ENCODE measurements around the gene SH3TC1. TPM values are rescaled to one million over a fixed set of nuclear protein-coding genes. Genes with fewer than 3 reads are reported as not detected.
A peak's percentile ranks its signal among the peaks of the same experiment; 100 is the strongest.

The SH3TC1 gene
- total RNA-seq, 2 donors from 2014 or later = 12.2 to 22.2 TPM

GRCh38 chr4:8227201-8227770 lies 28.2 kb downstream of the SH3TC1 start:
- peaks cover 0 to 16% of the 10 kb centered on the region in 2 donors for H3K36me3 Mint-ChIP-seq
- no peak for ATAC-seq
- H3K27ac Mint-ChIP-seq = no peak overlapping the region
- no peaks in the 10 kb centered on the region for H3K9me3 Mint-ChIP-seq
- DNase-seq (ENCODE audit: low spot score in 2 of 2) = no peak

DNA sequence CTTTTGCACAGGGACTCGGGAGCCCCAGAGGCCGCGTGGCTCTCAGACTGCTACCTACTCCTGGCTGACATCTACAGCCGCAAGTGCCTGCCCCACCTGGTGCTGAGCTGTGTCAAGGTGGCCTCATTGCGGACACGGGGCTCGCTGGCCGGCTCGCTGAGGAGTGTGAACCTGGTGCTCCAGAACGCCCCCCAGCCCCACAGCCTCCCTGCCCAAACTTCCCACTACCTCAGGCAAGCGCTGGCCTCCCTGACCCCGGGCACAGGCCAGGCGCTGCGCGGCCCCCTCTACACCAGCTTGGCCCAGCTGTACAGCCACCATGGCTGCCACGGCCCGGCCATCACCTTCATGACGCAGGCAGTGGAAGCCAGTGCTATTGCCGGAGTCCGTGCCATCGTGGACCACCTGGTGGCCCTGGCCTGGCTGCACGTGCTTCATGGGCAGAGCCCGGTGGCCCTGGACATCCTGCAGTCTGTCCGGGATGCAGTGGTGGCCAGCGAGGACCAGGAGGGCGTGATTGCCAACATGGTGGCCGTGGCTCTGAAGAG lies 28.8 kb downstream of the SH3TC1 start:
- Mint-ChIP-seq H3K27ac (peak overlapping the region in 1 of 2 donors; percentile 48), H3K36me3 (peaks cover 0 to 12% of the 10 kb centered on the region in 2 donors), H3K9me3 (no peaks in the 10 kb centered on the region)
- no peak for DNase-seq (ENCODE audit: low spot score in 2 of 2)
- no peak for ATAC-seq

DNA sequence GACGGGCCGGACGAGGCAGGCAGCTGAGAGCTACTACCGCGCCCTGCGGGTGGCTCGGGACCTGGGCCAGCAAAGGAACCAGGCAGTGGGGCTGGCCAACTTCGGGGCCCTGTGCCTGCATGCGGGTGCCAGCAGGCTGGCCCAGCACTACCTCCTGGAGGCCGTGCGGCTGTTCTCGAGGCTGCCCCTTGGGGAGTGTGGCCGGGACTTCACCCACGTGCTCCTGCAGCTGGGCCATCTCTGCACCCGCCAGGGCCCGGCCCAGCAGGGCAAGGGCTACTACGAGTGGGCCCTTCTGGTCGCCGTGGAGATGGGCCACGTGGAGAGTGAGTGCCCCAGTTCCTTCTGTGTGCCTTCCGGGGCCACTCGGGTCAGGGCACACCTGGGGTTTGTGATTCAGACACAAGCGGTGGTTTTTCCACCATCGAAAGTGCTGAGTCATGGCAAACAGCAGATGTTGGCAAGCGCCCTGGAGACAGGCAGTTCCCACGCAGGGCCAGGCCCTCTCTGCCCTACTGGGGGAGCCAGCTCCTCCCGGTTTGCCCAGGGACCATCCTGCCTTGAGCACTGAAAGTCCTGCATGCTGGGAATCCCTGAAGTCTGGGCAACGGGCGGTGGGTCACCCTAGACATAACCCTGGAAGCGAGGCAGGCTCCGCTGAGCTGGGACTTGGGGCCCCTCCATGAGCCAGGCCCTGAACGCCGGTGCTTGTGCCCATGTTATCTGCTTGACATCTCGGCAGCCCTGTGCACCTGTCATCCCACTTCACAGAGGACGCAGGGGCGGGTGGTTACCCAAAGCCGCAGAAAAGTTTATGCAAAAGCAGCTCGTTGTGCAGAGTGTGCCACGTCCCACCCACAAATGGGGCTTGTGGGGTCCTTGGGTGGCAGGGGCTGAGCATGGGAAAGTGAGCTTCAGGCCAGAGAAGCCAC lies 29.5 kb downstream of the SH3TC1 start:
- DNase-seq (ENCODE audit: low spot score in 2 of 2) (peak; percentile 74 to 84), ATAC-seq (peak; percentile 84 to 90)
- peaks cover 0 to 5% of the 10 kb centered on the region in 2 donors for H3K36me3 Mint-ChIP-seq
- H3K27ac Mint-ChIP-seq = peak overlapping the region; percentile 48 to 83
- no peaks in the 10 kb centered on the region for H3K9me3 Mint-ChIP-seq

- Mint-ChIP-seq H3K27ac (peak overlapping the region; percentile 48 to 83), H3K9me3 (no peaks in the 10 kb centered on the region), H3K36me3 (no peaks in the 10 kb centered on the region)
- DNase-seq (ENCODE audit: low spot score in 2 of 2) (no peak), ATAC-seq (no peak)
Measured at GRCh38 chr4:8229331-8229975, 30.4 kb downstream of the SH3TC1 start.

GRCh38 chr4:8230033-8230432 lies 30.9 kb downstream of the SH3TC1 start:
- Mint-ChIP-seq H3K36me3 (no peaks in the 10 kb centered on the region), H3K27ac (peak overlapping the region in 1 of 2 donors; percentile 83), H3K9me3 (no peaks in the 10 kb centered on the region)
- ATAC-seq (no peak), DNase-seq (ENCODE audit: low spot score in 2 of 2) (no peak)

GRCh38 chr4:8230891-8231290 lies 31.8 kb downstream of the SH3TC1 start:
- no peaks in the 10 kb centered on the region for H3K36me3 Mint-ChIP-seq
- no peak for ATAC-seq
- DNase-seq (ENCODE audit: low spot score in 2 of 2) = no peak
- H3K9me3 Mint-ChIP-seq = no peaks in the 10 kb centered on the region
- peak overlapping the region in 1 of 2 donors; percentile 83 for H3K27ac Mint-ChIP-seq

- no peak for DNase-seq (ENCODE audit: low spot score in 2 of 2)
- Mint-ChIP-seq H3K36me3 (no peaks in the 10 kb centered on the region), H3K27ac (no peak overlapping the region), H3K9me3 (no peaks in the 10 kb centered on the region)
- no peak for ATAC-seq
Measured at GRCh38 chr4:8231551-8232049, 32.5 kb downstream of the SH3TC1 start.

- ATAC-seq (no peak), DNase-seq (ENCODE audit: low spot score in 2 of 2) (no peak)
- no peaks in the 10 kb centered on the region for H3K36me3 Mint-ChIP-seq
- H3K27ac Mint-ChIP-seq = peak overlapping the region in 1 of 2 donors; percentile 68
- no peaks in the 10 kb centered on the region for H3K9me3 Mint-ChIP-seq
Measured at GRCh38 chr4:8232748-8233147, 33.7 kb downstream of the SH3TC1 start.

- DNase-seq (ENCODE audit: low spot score in 2 of 2) (no peak), ATAC-seq (no peak)
- Mint-ChIP-seq H3K9me3 (no peaks in the 10 kb centered on the region), H3K36me3 (no peaks in the 10 kb centered on the region), H3K27ac (no peak overlapping the region)
Measured at GRCh38 chr4:8233672-8234484, 34.8 kb downstream of the SH3TC1 start.

DNA sequence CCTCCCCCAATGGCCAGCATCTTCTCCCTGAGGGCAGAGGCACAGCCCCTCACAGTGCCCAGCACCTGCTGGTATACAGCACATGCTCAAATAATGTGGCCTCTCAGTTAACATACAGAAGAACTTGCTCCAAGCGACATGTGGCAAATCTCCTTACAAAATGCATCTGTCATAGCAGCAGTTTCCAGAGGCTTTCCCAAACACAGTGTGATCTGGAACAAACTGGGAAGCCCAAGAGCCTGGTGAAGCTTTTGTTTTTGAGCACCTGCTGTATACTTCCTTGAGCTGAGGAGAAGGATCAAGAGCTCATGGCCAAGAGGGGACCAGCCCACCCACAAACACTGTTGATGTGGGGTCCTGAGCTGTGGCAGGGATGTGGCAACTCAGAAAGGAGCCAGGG lies 35.6 kb downstream of the SH3TC1 start:
- DNase-seq (ENCODE audit: low spot score in 2 of 2) (no peak), ATAC-seq (no peak)
- H3K36me3 Mint-ChIP-seq = no peaks in the 10 kb centered on the region
- H3K9me3 Mint-ChIP-seq = no peaks in the 10 kb centered on the region
- no peak overlapping the region for H3K27ac Mint-ChIP-seq

DNA sequence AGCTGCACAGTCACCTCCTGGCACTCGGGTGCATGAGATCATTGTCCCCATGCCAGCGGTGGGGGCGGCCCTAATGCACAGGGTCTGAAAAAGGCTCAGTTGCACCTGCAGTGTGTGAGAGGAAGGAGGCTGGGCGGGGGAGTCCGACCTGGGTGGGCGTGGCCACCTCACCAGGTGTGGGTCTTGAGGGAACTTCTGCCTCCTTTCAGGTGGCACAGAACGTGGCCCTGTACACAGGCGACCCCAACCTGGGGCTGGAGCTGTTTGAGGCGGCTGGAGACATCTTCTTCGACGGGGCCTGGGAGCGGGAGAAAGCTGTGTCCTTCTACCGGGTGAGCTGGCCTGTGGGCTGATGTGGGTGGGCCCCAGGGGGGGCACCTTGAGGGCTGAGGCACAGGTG lies 36.1 kb downstream of the SH3TC1 start:
- Mint-ChIP-seq H3K36me3 (no peaks in the 10 kb centered on the region), H3K27ac (no peak overlapping the region), H3K9me3 (no peaks in the 10 kb centered on the region)
- ATAC-seq (no peak), DNase-seq (ENCODE audit: low spot score in 2 of 2) (no peak)

DNA sequence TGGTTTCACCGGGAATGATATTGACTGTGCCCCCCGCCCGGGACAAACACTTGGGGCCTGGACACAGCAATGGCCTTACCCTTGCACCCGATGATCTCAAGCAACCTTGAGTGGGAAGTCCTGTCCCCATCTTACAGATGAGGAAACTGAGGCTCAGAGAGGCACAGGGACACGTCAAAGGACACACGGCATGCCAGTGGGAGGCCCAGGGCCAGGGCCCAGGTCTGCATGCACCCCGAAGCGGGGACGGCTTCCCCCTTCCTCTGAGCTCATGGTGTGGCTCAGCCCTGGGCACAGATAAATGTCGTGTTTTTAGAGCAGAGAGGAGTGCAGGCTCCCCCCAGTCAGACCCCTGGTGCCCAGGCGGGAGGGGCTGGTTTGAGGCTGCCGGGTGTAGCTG lies 36.6 kb downstream of the SH3TC1 start:
- no peak for ATAC-seq
- H3K36me3 Mint-ChIP-seq = no peaks in the 10 kb centered on the region
- H3K27ac Mint-ChIP-seq = no peak overlapping the region
- DNase-seq (ENCODE audit: low spot score in 2 of 2) = no peak
- H3K9me3 Mint-ChIP-seq = no peaks in the 10 kb centered on the region

- DNase-seq (ENCODE audit: low spot score in 2 of 2) (no peak), ATAC-seq (no peak)
- H3K36me3 Mint-ChIP-seq = no peaks in the 10 kb centered on the region
- H3K27ac Mint-ChIP-seq = no peak overlapping the region
- no peaks in the 10 kb centered on the region for H3K9me3 Mint-ChIP-seq
Measured at GRCh38 chr4:8236106-8236919, 37.2 kb downstream of the SH3TC1 start.

- no peak for DNase-seq (ENCODE audit: low spot score in 2 of 2)
- ATAC-seq = no peak
- Mint-ChIP-seq H3K27ac (no peak overlapping the region), H3K9me3 (no peaks in the 10 kb centered on the region), H3K36me3 (no peaks in the 10 kb centered on the region)
Measured at GRCh38 chr4:8236920-8237195, 37.8 kb downstream of the SH3TC1 start.

- DNase-seq (ENCODE audit: low spot score in 2 of 2) (no peak), ATAC-seq (no peak)
- H3K36me3 Mint-ChIP-seq = no peaks in the 10 kb centered on the region
- no peak overlapping the region for H3K27ac Mint-ChIP-seq
- H3K9me3 Mint-ChIP-seq = no peaks in the 10 kb centered on the region
Measured at GRCh38 chr4:8237256-8237989, 38.3 kb downstream of the SH3TC1 start.
